H9 (cell line): ENCODE measurements around the gene BTBD6. TPM values are rescaled to one million over a fixed set of nuclear protein-coding genes. Genes with fewer than 3 reads are reported as not detected.

Source experiments
- DNase-seq: peaks from one replicate; pipeline ENCODE4 v3.0.0-alpha.2; 2017
- H2AFZ ChIP-seq: one replicate; pipeline ENCODE4 v1.6.1; 2013; ENCODE audit warnings: mild to moderate bottlenecking, low read length, control low read depth, moderate library complexity
- H2AK5ac ChIP-seq: 2 replicates; pipeline ENCODE4 v1.6.1; 2013; ENCODE audit warnings: low read length, control low read depth, mixed read lengths; ENCODE audit not compliant: insufficient read length
- H2BK120ac ChIP-seq: one replicate; pipeline ENCODE4 v1.6.1; 2013; ENCODE audit warnings: low read depth, mild to moderate bottlenecking, low read length, control low read depth, inconsistent platforms; ENCODE audit not compliant: poor library complexity, severe bottlenecking
- H2BK12ac ChIP-seq: 2 replicates; pipeline ENCODE4 v1.6.1; 2013; ENCODE audit warnings: low read length, control low read depth, mixed read lengths, low read depth; ENCODE audit not compliant: insufficient read length
- H2BK15ac ChIP-seq: 2 replicates; pipeline ENCODE4 v1.6.1; 2013; ENCODE audit warnings: low read depth, low read length, control low read depth
- H2BK20ac ChIP-seq: one replicate; pipeline ENCODE4 v1.6.1; 2013; ENCODE audit warnings: low read depth, mild to moderate bottlenecking, low read length, control low read depth, inconsistent platforms; ENCODE audit not compliant: poor library complexity, severe bottlenecking
- H2BK5ac ChIP-seq: 2 replicates; pipeline ENCODE4 v1.6.1; 2013; ENCODE audit warnings: low read length, control low read depth, mixed read lengths; ENCODE audit not compliant: insufficient read length
- H3K14ac ChIP-seq: 2 replicates; pipeline ENCODE4 v1.6.1; 2013; ENCODE audit warnings: low read length, control low read depth; ENCODE audit not compliant: insufficient read depth
- H3K18ac ChIP-seq: 2 replicates; pipeline ENCODE4 v1.6.1; 2013; ENCODE audit warnings: low read depth, mild to moderate bottlenecking, mixed read lengths, low read length, control low read depth; ENCODE audit not compliant: insufficient read length
- H3K23ac ChIP-seq: 2 replicates; pipeline ENCODE4 v1.6.1; 2013; ENCODE audit warnings: low read length, control low read depth, mixed read lengths, low read depth; ENCODE audit not compliant: insufficient read length
- H3K23me2 ChIP-seq: 2 replicates; pipeline ENCODE4 v1.6.1; 2013; ENCODE audit warnings: low read depth, mild to moderate bottlenecking, mixed read lengths, low read length, control low read depth; ENCODE audit not compliant: insufficient read length, poor library complexity, severe bottlenecking
- H3K27ac ChIP-seq: 2 replicates; pipeline ENCODE4 v1.5.1; 2013; ENCODE audit warnings: low read length, control low read depth, mixed read lengths, low read depth; ENCODE audit not compliant: insufficient read length
- H3K27me3 ChIP-seq: 2 replicates; pipeline ENCODE4 v1.6.1; 2013; ENCODE audit warnings: low read length, control low read depth, inconsistent platforms; ENCODE audit not compliant: insufficient read depth
- H3K4ac ChIP-seq: 2 replicates; pipeline ENCODE4 v1.6.1; 2013; ENCODE audit warnings: low read depth, mild to moderate bottlenecking, control low read depth, inconsistent platforms, low read length, moderate library complexity
- H3K4me1 ChIP-seq: 2 replicates; pipeline ENCODE4 v1.6.1; 2013; ENCODE audit warnings: low read length, control low read depth, inconsistent platforms; ENCODE audit not compliant: insufficient read depth
- H3K4me2 ChIP-seq: 2 replicates; pipeline ENCODE4 v1.6.1; 2013; ENCODE audit warnings: low read length, control low read depth, mixed read lengths; ENCODE audit not compliant: insufficient read length, insufficient read depth
- H3K56ac ChIP-seq: 2 replicates; pipeline ENCODE4 v1.6.1; 2013; ENCODE audit warnings: low read depth, mild to moderate bottlenecking, mixed read lengths, low read length, control low read depth; ENCODE audit not compliant: insufficient read length
- H3K79me1 ChIP-seq: 2 replicates; pipeline ENCODE4 v1.6.1; 2013; ENCODE audit warnings: low read depth, mild to moderate bottlenecking, moderate library complexity, low read length, control low read depth, inconsistent platforms; ENCODE audit not compliant: insufficient read depth, poor library complexity, severe bottlenecking
- H3K79me2 ChIP-seq: 2 replicates; pipeline ENCODE4 v1.6.1; 2013; ENCODE audit warnings: low read length, control low read depth, inconsistent platforms; ENCODE audit not compliant: insufficient read depth
- H3K9ac ChIP-seq: 2 replicates; pipeline ENCODE4 v1.6.1; 2013; ENCODE audit warnings: low read length, control low read depth, mixed read lengths; ENCODE audit not compliant: insufficient read length; ENCODE audit errors: extremely low read depth
- H3K9me3 ChIP-seq: one replicate; pipeline ENCODE4 v1.6.1; 2013; ENCODE audit warnings: low read depth, low read length, inconsistent platforms; ENCODE audit not compliant: control insufficient read depth
- H3T11ph ChIP-seq: one replicate; pipeline ENCODE4 v1.6.1; 2013; ENCODE audit warnings: mild to moderate bottlenecking, low read length, control low read depth, inconsistent platforms
- H4K20me1 ChIP-seq: one replicate; pipeline ENCODE4 v1.6.1; 2013; ENCODE audit not compliant: control insufficient read depth, insufficient read length, insufficient read depth
- H4K5ac ChIP-seq: 2 replicates; pipeline ENCODE4 v1.6.1; 2013; ENCODE audit warnings: low read depth, mild to moderate bottlenecking, mixed read lengths, low read length, control low read depth; ENCODE audit not compliant: insufficient read length
- H4K8ac ChIP-seq: replicated peaks from 2 replicates; pipeline ENCODE4 v1.6.1; 2013; ENCODE audit warnings: low read length, control low read depth, mixed read lengths, low read depth; ENCODE audit not compliant: insufficient read length
- H4K91ac ChIP-seq: 2 replicates; pipeline ENCODE4 v1.6.1; 2013; ENCODE audit warnings: low read depth, mild to moderate bottlenecking, moderate library complexity, mixed read lengths, low read length, control low read depth; ENCODE audit not compliant: insufficient read length
- H3K27ac Mint-ChIP-seq, 3 experiments: 2 replicates in 2 of 3; 3 replicates in 1 of 3; pipeline ENCODE4 v1.8.0; 2020 to 2021; ENCODE audit warnings: mixed read lengths in 3 of 3, mild to moderate bottlenecking in 1 of 3, moderate library complexity in 1 of 3
- H3K27me3 Mint-ChIP-seq: 2 replicates; pipeline ENCODE4 v1.8.0; 2021; ENCODE audit warnings: low read depth, mild to moderate bottlenecking, moderate library complexity, mixed read lengths
- H3K36me3 Mint-ChIP-seq, 3 experiments: 2 replicates in 2 of 3; 3 replicates in 1 of 3; pipeline ENCODE4 v1.8.0; 2020 to 2021; ENCODE audit warnings: low read depth in 3 of 3, mixed read lengths in 3 of 3; ENCODE audit not compliant: insufficient read depth in 1 of 3
- H3K4me1 Mint-ChIP-seq, 2 experiments: 2 replicates each; pipeline ENCODE4 v1.8.0; 2020; ENCODE audit warnings: mixed read lengths in 2 of 2
- H3K4me3 Mint-ChIP-seq, 2 experiments: 2 replicates in 1 of 2; 3 replicates in 1 of 2; pipeline ENCODE4 v1.8.0; 2020 to 2021; ENCODE audit warnings: mild to moderate bottlenecking in 2 of 2, mixed read lengths in 2 of 2, moderate library complexity in 1 of 2
- H3K9me3 Mint-ChIP-seq, 2 experiments: 2 replicates in 1 of 2; 3 replicates in 1 of 2; pipeline ENCODE4 v1.8.0; 2020; ENCODE audit warnings: mild to moderate bottlenecking in 2 of 2, mixed read lengths in 2 of 2, moderate library complexity in 1 of 2
- WGBS: extraction: QIAGEN DNeasy Blood & Tissue Kit; methylation state at CpG from one replicate; pipeline ENCODE4 v1.1.7; 2013; ENCODE audit warnings: missing lambda C conversion rate, low lambda C conversion rate, mixed read lengths; ENCODE audit not compliant: insufficient read length; ENCODE audit errors: extremely low coverage; 5-methylcytosine and 5-hydroxymethylcytosine counted together
- total RNA-seq: library from RNA; stranded (reverse); gene quantifications from 2 replicates; pipeline ENCODE4 v1.2.1, GENCODE V29; 2021
- TF ChIP-seq, protein P1 (sequence below): fragments of 200-600 bp; sonication (generic); conservative IDR thresholded peaks from 3 replicates; pipeline ENCODE4 v1.8.0; 2021; ENCODE audit warnings: antibody characterized with exemption, mild to moderate bottlenecking

The BTBD6 gene
- total RNA-seq, 1 experiment from 2014 or later: 23.3 TPM

DNA sequence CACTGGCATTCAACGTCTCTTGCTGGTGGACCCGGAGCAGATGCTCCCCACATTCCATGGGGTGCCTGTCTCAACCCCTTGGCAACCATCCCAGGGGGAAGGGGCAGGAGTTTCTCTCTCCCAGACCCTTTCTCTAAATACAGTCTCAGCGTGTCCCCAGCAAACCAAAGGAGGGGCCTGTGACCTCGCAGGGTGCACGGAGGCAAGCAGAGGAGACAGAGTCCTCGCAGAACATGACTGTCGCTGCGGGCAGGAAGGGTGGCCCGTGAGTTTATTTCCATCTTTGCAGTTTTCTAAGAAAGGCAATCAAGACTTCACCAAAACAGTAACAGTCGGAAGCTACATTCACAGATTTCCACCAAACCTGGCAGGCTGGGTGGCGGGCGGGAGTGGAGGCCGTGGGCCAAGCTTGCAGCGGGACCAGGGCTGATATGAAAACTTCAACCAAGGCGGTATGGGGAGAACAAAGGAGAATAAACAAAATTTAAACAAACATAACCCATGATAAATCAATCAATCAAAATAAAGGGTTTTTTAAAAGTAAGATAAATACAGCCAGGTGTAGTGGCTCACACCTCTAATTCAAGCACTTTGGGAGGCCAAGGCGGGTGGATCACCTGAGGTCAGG lies 33.9 kb downstream of the BTBD6 start:
- Histone ChIP-seq H2BK120ac (no peak overlapping the region), H3K27ac (no peak overlapping the region), H3K9me3 (no peaks in the 10 kb centered on the region), H4K5ac (no peak overlapping the region), H3K23me2 (no peaks in the 10 kb centered on the region), H2AFZ (no peak overlapping the region), H3T11ph (no peak overlapping the region), H3K9ac (no peak overlapping the region), H3K23ac (no peak overlapping the region), H4K91ac (no peak overlapping the region), H3K27me3 (no peaks in the 10 kb centered on the region), H4K8ac (no peak overlapping the region), H3K56ac (no peak overlapping the region), H4K20me1 (no peaks in the 10 kb centered on the region), H3K4me2 (no peak overlapping the region), H3K79me2 (peaks cover 3% of the 10 kb centered on the region; the same call in 1 of the 2 replicates), H2BK15ac (no peak overlapping the region), H3K4me1 (no peaks in the 10 kb centered on the region), H3K18ac (no peak overlapping the region), H2AK5ac (no peak overlapping the region), H3K4ac (no peak overlapping the region), H3K79me1 (peaks cover 3% of the 10 kb centered on the region), H2BK12ac (no peak overlapping the region), H2BK5ac (no peak overlapping the region), H2BK20ac (no peak overlapping the region), H3K14ac (no peak overlapping the region)
- H3K4me3 Mint-ChIP-seq: no peak overlapping the region; a peak in 1 of 5 replicates
- H3K9me3 Mint-ChIP-seq: no peaks in the 10 kb centered on the region
- no CpG with 5 or more reads among the region's 16 CpGs for WGBS
- no peaks in the 10 kb centered on the region for H3K27me3 Mint-ChIP-seq
- peaks cover 13 to 20% of the 10 kb centered on the region in 2 experiments for H3K4me1 Mint-ChIP-seq
- TF ChIP-seq, protein P1, sequence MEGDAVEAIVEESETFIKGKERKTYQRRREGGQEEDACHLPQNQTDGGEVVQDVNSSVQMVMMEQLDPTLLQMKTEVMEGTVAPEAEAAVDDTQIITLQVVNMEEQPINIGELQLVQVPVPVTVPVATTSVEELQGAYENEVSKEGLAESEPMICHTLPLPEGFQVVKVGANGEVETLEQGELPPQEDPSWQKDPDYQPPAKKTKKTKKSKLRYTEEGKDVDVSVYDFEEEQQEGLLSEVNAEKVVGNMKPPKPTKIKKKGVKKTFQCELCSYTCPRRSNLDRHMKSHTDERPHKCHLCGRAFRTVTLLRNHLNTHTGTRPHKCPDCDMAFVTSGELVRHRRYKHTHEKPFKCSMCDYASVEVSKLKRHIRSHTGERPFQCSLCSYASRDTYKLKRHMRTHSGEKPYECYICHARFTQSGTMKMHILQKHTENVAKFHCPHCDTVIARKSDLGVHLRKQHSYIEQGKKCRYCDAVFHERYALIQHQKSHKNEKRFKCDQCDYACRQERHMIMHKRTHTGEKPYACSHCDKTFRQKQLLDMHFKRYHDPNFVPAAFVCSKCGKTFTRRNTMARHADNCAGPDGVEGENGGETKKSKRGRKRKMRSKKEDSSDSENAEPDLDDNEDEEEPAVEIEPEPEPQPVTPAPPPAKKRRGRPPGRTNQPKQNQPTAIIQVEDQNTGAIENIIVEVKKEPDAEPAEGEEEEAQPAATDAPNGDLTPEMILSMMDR: 0 out of 3 replicates have a peak, but pooled peaks have one; percentile 6
- peak overlapping the region in 2 of 3 experiments; percentile 15 to 28; a peak in 3 of 7 replicates for H3K27ac Mint-ChIP-seq
- peaks cover 0 to 8% (median 0%) of the 10 kb centered on the region in 3 experiments; a peak in 3 of 7 replicates for H3K36me3 Mint-ChIP-seq
- no peak for DNase-seq
